Neural progenitor cell (in vitro differentiated cells): Measurements from ENCODE around the gene TFCP2L1. TPM values are rescaled to one million over a fixed set of nuclear protein-coding genes. Genes with fewer than 3 reads are reported as not detected.
A peak's percentile ranks its signal among the peaks of the same experiment; 100 is the strongest.

ENCODE experiments used
- DNase-seq: peaks from one replicate; pipeline ENCODE4 v3.0.0-alpha.2; 2016; ENCODE audit warnings: low spot score
- H2AFZ ChIP-seq: fragments of 200-600 bp; sonication (generic); replicated peaks from 2 replicates; pipeline ENCODE4 v1.6.1; 2016; ENCODE audit warnings: antibody characterized with exemption
- H3F3A ChIP-seq: fragments of 200-600 bp; sonication (generic); 2 replicates; pipeline ENCODE4 v1.6.1; 2016; ENCODE audit warnings: antibody characterized with exemption, low read depth
- H3K27ac ChIP-seq: fragments of 200-600 bp; sonication (generic); 2 replicates; pipeline ENCODE4 v1.5.1; 2016; ENCODE audit warnings: mild to moderate bottlenecking
- H3K27me3 ChIP-seq: fragments of 200-600 bp; sonication (generic); 2 replicates; pipeline ENCODE4 v1.6.1; 2016; ENCODE audit warnings: mild to moderate bottlenecking, moderate library complexity
- H3K36me3 ChIP-seq: fragments of 200-600 bp; sonication (generic); 2 replicates; pipeline ENCODE4 v1.5.1; 2016
- H3K4me1 ChIP-seq: fragments of 200-600 bp; sonication (generic); 2 replicates; pipeline ENCODE4 v1.6.1; 2016; ENCODE audit warnings: mixed run types
- H3K4me2 ChIP-seq: fragments of 200-600 bp; sonication (generic); 2 replicates; pipeline ENCODE4 v1.6.1; 2016
- H3K4me3 ChIP-seq: fragments of 200-600 bp; sonication (generic); 2 replicates; pipeline ENCODE4 v1.5.1; 2016
- H3K79me2 ChIP-seq: fragments of 200-600 bp; sonication (generic); 2 replicates; pipeline ENCODE4 v1.6.1; 2016; ENCODE audit warnings: low read depth
- H3K9ac ChIP-seq: fragments of 200-600 bp; sonication (generic); 2 replicates; pipeline ENCODE4 v1.6.1; 2016
- H3K9me3 ChIP-seq: fragments of 200-600 bp; sonication (generic); 2 replicates; pipeline ENCODE4 v1.5.1; 2016; ENCODE audit warnings: low read depth
- H4K20me1 ChIP-seq: fragments of 200-600 bp; sonication (generic); 2 replicates; pipeline ENCODE4 v1.6.1; 2016; ENCODE audit warnings: low read depth
- H3K27ac Mint-ChIP-seq: 3 replicates; pipeline ENCODE4 v1.8.0; 2021; ENCODE audit warnings: mixed read lengths
- H3K27me3 Mint-ChIP-seq: 2 replicates; pipeline ENCODE4 v1.8.0; 2022; ENCODE audit warnings: low read depth, mild to moderate bottlenecking, inconsistent platforms, moderate library complexity, mixed read lengths; ENCODE audit not compliant: insufficient read depth
- H3K36me3 Mint-ChIP-seq: 3 replicates; pipeline ENCODE4 v1.8.0; 2021; ENCODE audit warnings: mixed read lengths
- H3K4me1 Mint-ChIP-seq: 3 replicates; pipeline ENCODE4 v1.8.0; 2021; ENCODE audit warnings: mixed read lengths
- H3K4me3 Mint-ChIP-seq: 3 replicates; pipeline ENCODE4 v1.8.0; 2021; ENCODE audit warnings: mild to moderate bottlenecking, moderate library complexity, mixed read lengths
- H3K9me3 Mint-ChIP-seq: 3 replicates; pipeline ENCODE4 v1.8.0; 2020; ENCODE audit warnings: mixed read lengths
- EZH2 ChIP-seq: fragments of 200-600 bp; sonication (generic); IDR thresholded peaks from 2 replicates; pipeline ENCODE4 v1.6.1; 2017; ENCODE audit warnings: antibody characterized with exemption, mild to moderate bottlenecking, moderate library complexity
- EZH2phosphoT487 ChIP-seq: fragments of 200-600 bp; sonication (generic); IDR thresholded peaks from 2 replicates; pipeline ENCODE4 v1.6.1; 2017; ENCODE audit warnings: antibody characterized with exemption
- total RNA-seq: library from RNA; depleted of rRNA; stranded (reverse); fragments of >200 nt; gene quantifications from 2 replicates; pipeline ENCODE4 v1.2.3, GENCODE V29; 2015; ENCODE audit warnings: low replicate concordance
- TF ChIP-seq, protein P1 (sequence below): fragments of 200-600 bp; sonication (generic); IDR thresholded peaks from 2 replicates; pipeline ENCODE4 v1.5.1; 2017; ENCODE audit warnings: antibody characterized with exemption, mild to moderate bottlenecking

TFCP2L1 gene
- total RNA-seq, 1 donor from 2014 or later = 0.04 TPM

DNA sequence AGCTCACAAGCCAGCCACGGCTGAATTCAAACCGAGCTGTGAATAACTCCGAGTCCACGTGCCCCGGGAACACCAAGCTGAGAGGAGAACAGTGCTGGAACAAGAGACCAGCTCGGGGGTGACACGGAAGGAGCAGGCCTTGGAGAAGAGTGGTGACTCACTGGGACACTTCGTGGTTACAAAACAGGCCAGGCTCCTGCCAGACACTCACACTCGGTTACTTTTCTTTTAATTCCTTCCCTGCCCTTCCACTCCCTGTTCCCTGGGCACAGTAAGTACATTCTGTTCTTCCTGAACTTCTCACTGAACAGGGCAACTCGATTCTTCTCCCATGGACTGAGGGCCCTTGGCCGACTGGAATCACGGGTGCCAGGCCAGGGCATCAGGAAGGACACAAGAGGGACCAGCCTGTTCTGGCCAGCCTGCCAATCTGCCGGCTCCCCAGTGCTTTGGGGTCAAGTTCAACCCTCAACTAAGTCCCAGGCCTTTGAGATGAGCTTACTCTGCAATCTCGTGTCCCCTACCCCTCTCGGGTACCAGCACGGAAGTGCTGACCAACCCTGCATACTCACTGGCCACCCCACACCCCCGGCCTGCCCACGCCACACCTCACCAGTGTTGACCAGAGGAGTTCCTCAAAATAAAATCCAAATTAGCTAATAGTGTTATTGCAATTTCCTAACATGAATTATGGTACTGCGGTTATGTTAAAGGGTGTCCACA is 87.5 kb downstream of the TFCP2L1 start:
- no peak overlapping the region for H3K4me2 ChIP-seq
- Mint-ChIP-seq H3K27ac (peak overlapping the region; percentile 76), H3K36me3 (no peaks in the 10 kb centered on the region), H3K27me3 (peaks cover 9% of the 10 kb centered on the region), H3K4me3 (no peak overlapping the region), H3K4me1 (peaks cover 4% of the 10 kb centered on the region), H3K9me3 (no peaks in the 10 kb centered on the region)
- H3K36me3 ChIP-seq = no peaks in the 10 kb centered on the region
- H3F3A ChIP-seq = no peaks in the 10 kb centered on the region
- DNase-seq = no peak
- no peaks in the 10 kb centered on the region for H3K9me3 ChIP-seq
- no peak overlapping the region for H2AFZ ChIP-seq
- no peak overlapping the region for H3K27ac ChIP-seq
- H3K9ac ChIP-seq = no peak overlapping the region
- no peak overlapping the region for H3K4me3 ChIP-seq
- no peak for TF ChIP-seq EZH2
- TF ChIP-seq, protein P1, sequence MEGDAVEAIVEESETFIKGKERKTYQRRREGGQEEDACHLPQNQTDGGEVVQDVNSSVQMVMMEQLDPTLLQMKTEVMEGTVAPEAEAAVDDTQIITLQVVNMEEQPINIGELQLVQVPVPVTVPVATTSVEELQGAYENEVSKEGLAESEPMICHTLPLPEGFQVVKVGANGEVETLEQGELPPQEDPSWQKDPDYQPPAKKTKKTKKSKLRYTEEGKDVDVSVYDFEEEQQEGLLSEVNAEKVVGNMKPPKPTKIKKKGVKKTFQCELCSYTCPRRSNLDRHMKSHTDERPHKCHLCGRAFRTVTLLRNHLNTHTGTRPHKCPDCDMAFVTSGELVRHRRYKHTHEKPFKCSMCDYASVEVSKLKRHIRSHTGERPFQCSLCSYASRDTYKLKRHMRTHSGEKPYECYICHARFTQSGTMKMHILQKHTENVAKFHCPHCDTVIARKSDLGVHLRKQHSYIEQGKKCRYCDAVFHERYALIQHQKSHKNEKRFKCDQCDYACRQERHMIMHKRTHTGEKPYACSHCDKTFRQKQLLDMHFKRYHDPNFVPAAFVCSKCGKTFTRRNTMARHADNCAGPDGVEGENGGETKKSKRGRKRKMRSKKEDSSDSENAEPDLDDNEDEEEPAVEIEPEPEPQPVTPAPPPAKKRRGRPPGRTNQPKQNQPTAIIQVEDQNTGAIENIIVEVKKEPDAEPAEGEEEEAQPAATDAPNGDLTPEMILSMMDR = no peak
- H4K20me1 ChIP-seq = no peaks in the 10 kb centered on the region
- H3K4me1 ChIP-seq = no peaks in the 10 kb centered on the region
- no peaks in the 10 kb centered on the region for H3K27me3 ChIP-seq
- no peaks in the 10 kb centered on the region for H3K79me2 ChIP-seq

DNA sequence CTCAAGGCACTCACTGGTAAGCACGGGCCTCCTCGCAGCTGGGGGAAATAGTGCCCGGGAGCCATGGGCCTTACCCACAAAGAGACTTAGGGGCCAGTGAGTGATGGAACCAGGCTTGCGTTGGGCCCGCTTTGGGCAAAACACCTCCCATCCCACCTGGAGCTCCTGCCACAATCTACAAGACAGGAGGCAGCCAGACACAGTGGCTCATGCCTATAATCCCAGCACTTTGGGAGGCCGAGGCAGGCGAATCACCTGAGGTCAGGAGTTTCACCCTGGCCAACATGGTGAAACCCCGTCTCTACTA is 88.2 kb downstream of the TFCP2L1 start:
- Mint-ChIP-seq H3K4me3 (no peak overlapping the region), H3K27ac (no peak overlapping the region), H3K36me3 (no peaks in the 10 kb centered on the region), H3K27me3 (peaks cover 9% of the 10 kb centered on the region), H3K4me1 (peaks cover 2% of the 10 kb centered on the region), H3K9me3 (no peaks in the 10 kb centered on the region)
- no peaks in the 10 kb centered on the region for H4K20me1 ChIP-seq
- no peaks in the 10 kb centered on the region for H3K27me3 ChIP-seq
- H3K9ac ChIP-seq = no peak overlapping the region
- H3F3A ChIP-seq = no peaks in the 10 kb centered on the region
- no peak overlapping the region for H3K4me3 ChIP-seq
- no peak overlapping the region for H2AFZ ChIP-seq
- H3K9me3 ChIP-seq = no peaks in the 10 kb centered on the region
- H3K27ac ChIP-seq = no peak overlapping the region
- TF ChIP-seq, protein P1 = no peak
- TF ChIP-seq EZH2 (no peak), EZH2phosphoT487 (no peak)
- no peaks in the 10 kb centered on the region for H3K4me1 ChIP-seq
- DNase-seq = no peak
- no peak overlapping the region for H3K4me2 ChIP-seq
- no peaks in the 10 kb centered on the region for H3K36me3 ChIP-seq
- no peaks in the 10 kb centered on the region for H3K79me2 ChIP-seq

DNA sequence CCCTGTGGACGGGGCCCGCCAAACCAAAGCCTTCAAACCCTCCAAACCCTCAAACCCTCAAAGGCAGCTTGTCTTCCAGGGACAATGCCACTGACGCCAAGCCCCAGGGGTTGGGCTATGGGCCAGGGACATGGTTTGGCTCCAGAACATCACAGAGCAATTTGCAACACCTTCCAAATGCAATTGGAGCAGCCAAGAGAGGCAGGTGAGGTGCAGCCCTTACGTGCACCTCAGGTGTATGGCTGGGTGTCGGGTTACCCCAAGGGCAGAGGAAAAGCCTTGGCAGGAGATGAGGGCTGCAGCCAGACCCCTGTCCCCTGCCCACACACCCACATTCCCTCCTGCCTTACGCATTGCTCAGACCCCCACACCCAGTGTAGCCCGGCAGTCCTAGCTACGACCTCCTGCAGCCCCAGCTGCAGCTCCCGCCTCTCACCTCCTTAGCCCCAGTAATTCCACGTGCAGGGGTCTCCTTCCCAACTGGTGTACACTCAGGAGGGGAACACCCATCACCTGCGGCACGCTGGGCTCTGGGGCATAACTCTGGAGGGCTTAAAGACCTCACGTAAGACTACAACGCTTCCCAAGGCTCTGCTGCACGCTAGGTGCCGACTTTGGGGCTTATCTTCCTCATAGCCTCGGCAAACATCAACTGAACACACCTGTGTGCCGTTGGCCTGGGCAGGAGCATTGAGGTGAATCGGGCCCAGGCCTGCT is 88.7 kb downstream of the TFCP2L1 start:
- H3K27ac ChIP-seq = no peak overlapping the region
- Mint-ChIP-seq H3K27ac (no peak overlapping the region), H3K4me1 (peaks cover 2% of the 10 kb centered on the region), H3K4me3 (no peak overlapping the region), H3K9me3 (no peaks in the 10 kb centered on the region), H3K27me3 (peaks cover 9% of the 10 kb centered on the region), H3K36me3 (no peaks in the 10 kb centered on the region)
- H3K4me3 ChIP-seq = no peak overlapping the region
- H3K4me1 ChIP-seq = no peaks in the 10 kb centered on the region
- H3K79me2 ChIP-seq = no peaks in the 10 kb centered on the region
- H3K36me3 ChIP-seq = no peaks in the 10 kb centered on the region
- no peak for TF ChIP-seq EZH2
- TF ChIP-seq EZH2phosphoT487 = no peak
- TF ChIP-seq, protein P1 = no peak
- no peak for DNase-seq
- no peaks in the 10 kb centered on the region for H3K27me3 ChIP-seq
- no peak overlapping the region for H3K9ac ChIP-seq
- no peak overlapping the region for H2AFZ ChIP-seq
- no peak overlapping the region for H3K4me2 ChIP-seq
- H3F3A ChIP-seq = no peaks in the 10 kb centered on the region
- H3K9me3 ChIP-seq = no peaks in the 10 kb centered on the region
- no peaks in the 10 kb centered on the region for H4K20me1 ChIP-seq
